ENCODE measurements around the gene ENOSF1.
"Not testable (repeated sequence)": the region's sequence is repeated elsewhere in the genome, so short reads cannot be mapped to it uniquely, and the experiment has no call there.

The ENOSF1 gene

DNA sequence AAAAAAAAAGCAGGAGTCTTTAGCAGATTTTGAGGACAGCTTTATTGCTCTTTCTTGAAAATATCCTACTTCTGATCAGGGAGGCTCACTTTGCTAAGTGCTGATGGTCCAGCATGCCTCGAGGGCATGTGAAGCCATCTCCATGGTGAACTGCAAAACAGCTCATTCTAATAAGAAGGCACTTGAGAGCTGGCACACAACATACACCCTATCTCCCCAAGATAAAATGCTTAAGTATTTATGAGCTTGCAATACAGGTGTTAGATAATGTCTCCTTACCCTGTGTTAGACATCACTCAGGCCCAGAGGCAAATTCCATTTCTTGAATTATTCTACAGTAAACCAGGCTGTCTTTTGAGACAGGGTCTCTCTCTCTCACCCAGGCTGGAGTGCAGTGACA, 2.7 kb downstream of the ENOSF1 start:
- in situ Hi-C loops (cut with HindIII; ENCODE audit: low sequenced_read_pairs): loop anchor here (5.0 kb wide), 1 partner anchor 47 kb away; no protein-coding TSS in a partner anchor

DNA sequence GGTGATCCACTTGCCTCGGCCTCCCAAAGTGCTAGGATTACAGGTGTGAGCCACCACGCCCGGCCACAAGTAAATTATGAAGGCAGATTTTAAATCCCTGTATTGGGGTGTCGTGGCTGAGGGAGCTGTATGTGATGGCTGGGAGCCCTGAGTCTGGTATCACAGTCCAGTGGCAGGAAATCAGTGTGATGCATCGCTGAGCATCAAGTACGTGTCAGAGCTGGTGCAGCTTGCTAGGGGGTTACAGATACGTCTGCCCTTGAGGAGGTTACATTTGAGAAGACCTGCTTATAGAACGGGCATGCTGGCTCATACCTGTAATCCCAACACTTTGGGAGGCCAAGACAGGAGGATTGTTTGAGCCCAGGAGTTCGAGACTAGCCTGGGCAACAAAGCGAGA, 4.3 kb downstream of the ENOSF1 start:
- in situ Hi-C loops (cut with HindIII; ENCODE audit: low sequenced_read_pairs): loop anchor here (5.0 kb wide), 1 partner anchor 46 kb away; no protein-coding TSS in a partner anchor

DNA sequence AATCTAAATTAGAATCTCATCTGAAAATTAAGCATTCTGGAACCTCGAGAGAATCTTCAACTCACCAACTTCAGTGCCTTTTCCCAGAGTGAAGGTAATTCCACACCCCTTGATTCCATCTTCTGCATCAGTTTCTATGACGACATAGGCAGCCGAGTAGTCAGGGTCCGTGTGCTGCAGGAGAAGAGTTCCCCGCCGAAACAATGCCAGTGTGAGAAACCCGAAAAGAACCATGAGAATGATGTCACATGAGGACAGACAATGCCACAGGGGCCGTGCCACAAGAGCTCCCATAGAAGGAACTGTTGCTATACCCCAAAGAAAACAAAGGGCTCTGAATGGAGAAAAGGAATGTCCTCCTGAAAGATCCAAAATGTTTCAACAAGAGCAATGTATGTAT, 6.0 kb downstream of the ENOSF1 start:
- in situ Hi-C loops (cut with HindIII; ENCODE audit: low sequenced_read_pairs): loop anchor here (5.0 kb wide), 1 partner anchor 44 kb away; no protein-coding TSS in a partner anchor

- in situ Hi-C loops (cut with HindIII; ENCODE audit: low sequenced_read_pairs): no loop called here
Observed at GRCh38 chr18:703213-703967, 9.0 kb downstream of the ENOSF1 start.

DNA sequence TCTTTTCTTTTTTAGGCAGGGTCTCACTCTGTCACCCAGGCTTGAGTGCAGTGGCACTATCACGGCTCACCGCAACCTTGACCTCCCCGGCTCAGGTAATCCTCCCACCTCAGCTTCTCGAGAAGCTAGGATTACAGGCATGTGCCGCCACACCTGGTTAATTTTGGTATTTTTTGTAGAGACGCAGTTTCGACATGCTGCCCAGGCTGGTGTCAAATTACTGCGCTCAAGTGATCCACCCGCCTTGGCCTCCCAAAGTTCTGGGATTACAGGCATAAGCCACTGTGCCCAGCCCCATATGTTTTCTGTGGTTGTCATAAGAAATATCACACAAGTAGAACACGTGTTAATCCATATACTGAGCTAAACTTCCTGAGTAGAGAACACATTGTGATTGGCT, 14.6 kb downstream of the ENOSF1 start:
- in situ Hi-C loops (cut with HindIII; ENCODE audit: low sequenced_read_pairs): no loop called here

GRCh38 chr18:697012-697411, 15.4 kb downstream of the ENOSF1 start:
- in situ Hi-C loops (cut with HindIII; ENCODE audit: low sequenced_read_pairs): no loop called here

GRCh38 chr18:693466-694187, 18.8 kb downstream of the ENOSF1 start:
- in situ Hi-C loops (cut with HindIII; ENCODE audit: low sequenced_read_pairs): no loop called here

DNA sequence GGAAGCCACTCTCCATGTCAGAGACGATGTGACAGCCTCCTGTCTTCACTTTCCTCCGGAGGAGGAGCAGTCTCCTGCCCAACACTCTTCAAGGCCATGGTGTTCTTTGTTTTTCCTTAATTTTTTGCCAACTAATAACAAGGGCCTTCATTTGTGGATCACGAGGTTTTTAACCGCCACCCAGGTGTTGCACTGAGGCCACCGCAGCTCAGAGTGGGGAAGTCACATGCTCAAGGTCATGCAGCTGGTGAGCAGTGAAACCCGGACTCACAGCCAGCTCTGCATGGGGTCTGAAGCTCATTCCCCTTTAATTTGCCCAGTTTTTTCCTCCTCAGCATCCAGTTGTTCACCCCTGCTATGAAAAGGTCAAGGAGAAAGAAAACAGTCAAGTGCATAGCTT, 19.6 kb downstream of the ENOSF1 start:
- in situ Hi-C loops (cut with HindIII; ENCODE audit: low sequenced_read_pairs): no loop called here

- in situ Hi-C loops (cut with HindIII; ENCODE audit: low sequenced_read_pairs): no loop called here
Observed at GRCh38 chr18:688323-688722, 24.1 kb downstream of the ENOSF1 start.

DNA sequence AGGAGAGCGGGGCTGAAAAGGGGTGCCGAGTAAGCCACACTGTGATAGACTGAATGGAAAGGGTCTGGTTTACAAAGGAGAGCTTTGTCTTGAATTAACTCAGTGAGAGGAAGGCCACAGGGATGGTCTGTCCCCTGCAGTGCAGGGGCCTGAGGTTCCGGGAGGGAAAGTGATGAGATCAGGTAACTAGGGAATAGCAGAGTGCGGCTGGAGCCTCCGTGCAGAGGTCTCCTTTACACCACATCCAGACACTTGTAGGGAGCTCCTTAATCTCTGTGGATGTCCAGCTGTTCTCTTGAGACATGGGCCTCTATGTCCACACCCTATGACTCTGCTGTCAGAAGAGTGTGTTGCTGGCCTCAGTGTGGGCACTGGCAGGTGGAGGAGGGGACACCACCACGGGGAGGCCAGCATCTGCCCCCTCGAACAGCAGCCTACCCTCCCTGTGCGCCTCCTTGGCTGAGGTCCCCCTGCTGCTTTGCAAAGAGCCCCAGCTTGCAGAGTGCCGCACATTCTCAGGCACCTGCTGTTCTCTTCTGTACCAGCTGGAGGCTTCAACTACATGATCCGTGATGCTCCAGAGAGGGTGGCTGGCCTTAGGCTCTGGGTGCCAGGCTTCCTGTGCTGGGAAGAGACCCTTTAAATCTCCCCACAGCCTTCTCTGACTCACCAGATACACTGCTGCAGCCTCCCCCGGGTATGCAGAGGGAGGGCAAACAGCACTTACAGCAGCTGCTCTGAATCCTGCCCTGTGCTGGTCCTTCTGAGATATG, 25.9 kb downstream of the ENOSF1 start:
- in situ Hi-C loops (cut with HindIII; ENCODE audit: low sequenced_read_pairs): no loop called here

- in situ Hi-C loops (cut with HindIII; ENCODE audit: low sequenced_read_pairs): no loop called here
Observed at GRCh38 chr18:685438-685837, 27.0 kb downstream of the ENOSF1 start.

DNA sequence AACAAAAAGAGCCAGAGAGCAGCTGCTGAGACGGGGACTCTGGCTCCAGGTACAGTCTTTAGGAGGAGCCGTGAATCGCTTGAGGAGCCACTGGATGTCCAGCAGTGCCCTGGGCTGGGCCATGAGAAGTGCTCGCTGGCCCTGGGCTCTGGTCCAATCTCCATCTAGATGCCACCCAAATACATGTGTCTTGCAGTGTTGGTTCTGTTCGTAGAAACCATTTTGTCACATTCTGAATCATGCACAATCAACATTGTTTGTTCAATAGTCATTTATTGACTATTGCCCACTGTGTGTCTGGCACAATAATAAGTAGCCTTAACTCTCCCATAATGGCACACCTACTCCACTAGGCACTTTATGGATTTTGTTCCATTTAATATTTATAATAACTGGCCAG, 28.9 kb downstream of the ENOSF1 start:
- in situ Hi-C loops (cut with HindIII; ENCODE audit: low sequenced_read_pairs): no loop called here

GRCh38 chr18:682833-683232, 29.6 kb downstream of the ENOSF1 start:
- in situ Hi-C loops (cut with HindIII; ENCODE audit: low sequenced_read_pairs): no loop called here

- in situ Hi-C loops (cut with HindIII; ENCODE audit: low sequenced_read_pairs): not testable (repeated sequence)
Observed at GRCh38 chr18:682416-682815, 30.0 kb downstream of the ENOSF1 start.

DNA sequence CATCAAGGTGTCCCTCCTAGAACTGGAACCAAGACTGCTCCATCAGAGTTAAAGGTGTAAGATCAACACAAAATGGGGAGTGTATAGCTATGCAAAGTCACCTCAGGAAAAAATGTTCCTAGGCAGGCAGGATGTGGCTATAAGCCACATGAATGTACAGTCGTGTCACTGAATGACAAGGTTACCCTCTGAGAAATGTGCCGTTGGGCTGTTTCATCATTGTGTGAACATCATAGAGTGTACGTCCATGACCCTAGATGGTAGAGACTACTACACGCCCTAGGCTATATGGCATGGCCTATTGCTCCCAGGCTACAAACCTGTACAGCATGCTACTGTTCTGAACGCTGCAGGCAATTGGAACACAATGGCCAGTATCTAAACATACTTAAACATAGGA, 30.4 kb downstream of the ENOSF1 start:
- in situ Hi-C loops (cut with HindIII; ENCODE audit: low sequenced_read_pairs): no loop called here

- in situ Hi-C loops (cut with HindIII; ENCODE audit: low sequenced_read_pairs): no loop called here
Observed at GRCh38 chr18:680392-680791, 32.0 kb downstream of the ENOSF1 start.

- in situ Hi-C loops (cut with HindIII; ENCODE audit: low sequenced_read_pairs): no loop called here
Observed at GRCh38 chr18:679516-679915, 32.9 kb downstream of the ENOSF1 start.

DNA sequence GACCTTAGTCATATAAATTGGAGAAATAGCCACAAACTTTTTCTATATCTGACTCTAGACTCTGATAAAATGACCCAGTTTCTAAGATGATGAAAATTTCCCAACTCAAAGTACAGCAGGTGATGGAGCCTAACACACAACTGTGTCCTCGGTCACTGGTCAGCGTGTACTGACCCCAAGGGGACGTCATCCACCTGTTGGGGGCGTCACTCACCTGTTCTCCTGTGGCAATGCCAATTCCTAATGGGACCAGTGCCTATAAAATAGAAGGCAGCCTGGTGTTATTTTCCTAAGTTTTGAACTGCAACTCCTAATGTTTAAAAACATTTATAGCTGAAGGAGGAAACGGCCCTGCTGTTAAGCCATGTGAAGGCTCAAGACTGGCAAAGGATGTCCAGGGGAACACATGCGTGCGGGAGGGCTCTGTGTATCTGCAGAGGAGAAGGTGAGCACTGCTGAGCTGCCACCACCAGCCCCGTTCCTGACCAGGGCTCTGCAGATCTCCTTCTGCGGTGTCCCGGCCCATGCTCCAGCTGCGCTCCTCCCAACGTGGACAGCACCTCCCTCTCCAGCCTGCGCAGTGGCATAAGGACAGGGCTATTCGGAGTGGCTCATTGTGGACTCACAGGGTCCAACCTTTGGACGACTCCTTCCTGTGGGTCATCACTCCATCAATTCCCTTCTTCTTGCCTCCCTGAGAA, 33.8 kb downstream of the ENOSF1 start:
- in situ Hi-C loops (cut with HindIII; ENCODE audit: low sequenced_read_pairs): no loop called here

- in situ Hi-C loops (cut with HindIII; ENCODE audit: low sequenced_read_pairs): no loop called here
Observed at GRCh38 chr18:677951-678381, 34.5 kb downstream of the ENOSF1 start.

- in situ Hi-C loops (cut with HindIII; ENCODE audit: low sequenced_read_pairs): no loop called here
Observed at GRCh38 chr18:677145-677544, 35.3 kb downstream of the ENOSF1 start.

- in situ Hi-C loops (cut with HindIII; ENCODE audit: low sequenced_read_pairs): no loop called here
Observed at GRCh38 chr18:676736-677135, 35.7 kb downstream of the ENOSF1 start.

Measured in endothelial cell of hepatic sinusoid (primary cell).